NCI-H1417 (cell line): Measurements from ENCODE around the gene SNTG2.

Source experiments
- DNase-seq, 3 experiments: peaks; one replicate each; lab custom pipeline; 2025; lab: John Stamatoyannopoulos, UW

Gene SNTG2

DNA sequence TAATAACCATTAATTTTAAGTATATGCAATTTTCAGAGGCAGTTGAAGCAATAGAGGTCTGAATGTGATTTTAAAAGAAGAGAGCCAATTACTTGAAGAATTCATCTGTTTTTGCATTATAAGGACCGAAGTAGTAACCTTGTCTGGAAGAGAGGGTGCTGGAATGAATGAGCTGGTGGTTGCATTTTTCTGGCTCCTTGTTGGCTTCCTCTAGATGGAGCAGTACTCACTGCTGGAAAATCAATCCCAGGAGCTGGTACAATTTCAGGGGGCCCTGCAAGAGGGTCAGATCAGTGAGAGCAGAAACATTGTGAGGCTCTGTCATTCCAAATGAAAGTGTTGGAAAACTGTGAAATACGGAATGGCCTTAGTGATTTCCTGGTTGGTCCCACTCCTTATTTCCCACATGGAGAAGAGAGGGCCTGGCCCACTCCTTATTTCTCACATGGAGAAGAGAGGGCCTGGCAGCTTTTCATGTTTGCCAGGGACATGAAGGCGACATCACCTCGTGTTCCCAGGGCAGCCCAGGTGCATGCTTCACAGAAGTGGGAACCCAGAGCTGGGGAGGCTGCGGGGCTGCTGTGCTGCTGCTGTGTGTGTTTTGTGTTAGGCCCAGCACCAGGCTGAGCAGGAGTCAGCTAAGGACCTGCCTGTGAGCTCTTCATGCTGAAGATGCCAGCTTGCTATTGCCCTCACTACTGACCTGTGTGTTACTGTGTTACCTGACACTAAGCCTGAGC, 197.4 kb downstream of the SNTG2 start:
- DNase-seq: no peak

DNA sequence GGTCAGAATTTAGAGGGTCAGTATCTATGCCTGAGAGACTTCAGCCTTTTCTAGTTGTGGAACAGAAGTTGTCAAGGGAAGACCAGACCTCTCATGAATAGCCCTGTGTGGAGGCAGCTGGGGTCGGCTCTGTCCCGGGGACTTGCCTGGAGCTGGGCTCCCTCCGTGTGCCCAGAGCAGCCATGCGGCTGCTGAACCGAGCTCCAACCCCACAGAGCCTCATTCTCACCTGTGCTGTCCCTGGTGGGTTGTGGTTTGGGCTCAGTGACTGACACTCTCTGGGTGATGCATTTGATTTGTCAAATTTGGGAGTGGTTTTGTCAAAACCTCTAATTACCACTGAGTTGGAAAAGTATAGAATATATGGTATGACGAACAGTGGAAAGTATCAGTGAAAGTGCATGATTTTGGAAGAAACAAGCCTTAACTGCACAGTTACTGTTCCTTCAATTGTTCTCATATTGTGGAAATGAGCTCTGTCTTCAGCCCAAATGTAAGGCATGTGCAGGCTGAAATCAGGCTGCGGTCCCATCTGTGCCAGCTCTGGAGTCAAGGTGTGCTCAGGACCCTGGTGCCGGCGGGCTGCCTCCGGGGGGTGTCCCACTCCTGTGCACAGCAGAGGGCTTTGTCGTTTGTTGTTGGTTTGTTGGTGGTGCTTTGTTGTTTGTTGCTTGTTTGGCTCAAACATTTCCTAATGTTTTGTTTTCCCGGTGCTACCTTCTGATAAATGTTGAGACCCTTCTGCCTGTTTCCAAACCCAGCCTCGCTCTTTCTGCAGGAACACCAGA, 200.3 kb downstream of the SNTG2 start:
- no peak for DNase-seq

DNA sequence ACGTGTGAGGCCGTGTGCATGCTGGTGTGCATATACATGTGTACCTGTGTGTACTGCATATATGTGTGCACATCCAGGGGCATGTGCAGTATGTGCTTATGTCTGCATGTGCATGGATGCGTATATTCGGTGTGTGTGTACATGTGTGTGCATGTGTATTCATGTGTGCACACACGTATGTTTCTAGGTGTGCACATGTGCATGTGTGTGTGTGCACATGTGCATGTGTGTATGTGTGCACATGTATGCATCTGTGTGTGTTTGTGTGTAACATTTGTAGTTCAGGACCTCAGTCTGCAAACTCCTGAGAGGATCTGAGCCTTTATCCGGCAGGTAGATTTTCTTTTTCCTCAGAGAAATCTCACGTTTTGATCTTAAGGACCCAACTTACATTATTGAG, 201.7 kb downstream of the SNTG2 start:
- no peak for DNase-seq

DNA sequence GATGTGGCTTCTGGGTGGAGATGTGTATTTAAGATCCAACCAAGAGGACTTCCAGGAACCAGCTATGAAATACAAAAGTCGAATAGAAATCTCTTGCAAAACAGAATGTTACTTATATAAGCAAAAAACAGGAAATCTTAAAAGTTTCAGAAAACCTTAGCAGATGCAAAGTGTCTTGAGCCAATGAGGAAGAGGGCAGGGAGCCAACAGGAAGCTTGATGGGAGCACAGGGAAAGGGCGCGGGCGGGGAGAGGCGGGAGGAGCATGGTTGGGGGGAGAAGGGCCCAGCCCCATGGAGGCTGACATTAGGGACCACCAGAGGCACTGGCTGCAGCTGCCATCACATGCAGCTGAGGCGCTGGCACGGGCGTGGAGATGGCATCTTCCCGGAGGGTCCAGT, 203.3 kb downstream of the SNTG2 start:
- no peak for DNase-seq

DNA sequence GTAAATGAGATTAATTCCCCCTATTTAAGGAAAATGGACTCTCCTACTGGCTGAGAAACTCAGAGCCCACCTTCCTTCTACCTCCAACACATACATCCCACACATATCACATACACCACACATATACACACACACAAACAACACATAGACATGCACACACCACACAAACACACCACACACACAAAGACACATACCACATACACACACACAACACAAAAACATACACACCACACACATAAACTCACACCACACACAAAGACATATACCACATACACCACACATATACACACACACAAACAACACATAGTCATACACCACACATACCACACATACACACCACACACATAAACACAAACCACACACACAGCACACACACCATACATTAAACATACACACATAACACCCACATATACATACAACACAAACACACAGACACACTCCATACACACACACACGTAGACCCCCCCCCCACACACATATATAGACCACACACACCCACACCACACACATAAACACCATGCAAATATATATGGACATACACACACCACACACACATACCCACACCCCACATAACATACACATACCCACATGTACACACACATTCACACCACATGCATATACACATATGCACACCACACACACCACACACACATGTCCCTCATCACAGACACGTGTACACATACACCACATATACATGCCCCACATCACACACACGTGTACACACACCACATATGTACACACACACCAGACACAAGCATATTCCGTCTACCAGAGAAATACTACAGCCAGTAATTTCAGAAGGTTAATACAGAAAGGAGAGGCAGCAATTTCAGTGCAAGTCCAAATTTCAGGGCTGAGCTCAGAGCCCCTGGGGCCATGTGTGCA, 204.3 kb downstream of the SNTG2 start:
- DNase-seq: no peak

DNA sequence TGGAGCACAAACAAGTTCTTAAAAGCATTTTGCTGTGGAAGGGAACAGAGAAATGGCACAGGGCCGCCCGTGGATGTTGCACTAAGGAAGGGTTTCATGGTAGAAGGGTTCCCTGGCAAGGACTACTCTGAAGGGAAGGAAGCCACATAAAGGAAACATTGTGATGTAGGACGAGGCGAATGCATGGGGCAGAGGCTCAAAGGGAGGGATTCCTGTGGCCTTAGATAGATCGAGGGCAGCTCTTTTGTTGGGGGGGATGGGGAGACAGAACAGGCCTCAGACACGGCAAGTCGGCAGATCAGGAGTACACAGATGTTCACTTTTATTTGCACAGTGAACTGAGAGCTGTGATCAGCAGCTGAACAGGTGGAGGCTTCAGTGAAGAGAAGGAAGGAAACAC, 205.4 kb downstream of the SNTG2 start:
- no peak for DNase-seq

DNA sequence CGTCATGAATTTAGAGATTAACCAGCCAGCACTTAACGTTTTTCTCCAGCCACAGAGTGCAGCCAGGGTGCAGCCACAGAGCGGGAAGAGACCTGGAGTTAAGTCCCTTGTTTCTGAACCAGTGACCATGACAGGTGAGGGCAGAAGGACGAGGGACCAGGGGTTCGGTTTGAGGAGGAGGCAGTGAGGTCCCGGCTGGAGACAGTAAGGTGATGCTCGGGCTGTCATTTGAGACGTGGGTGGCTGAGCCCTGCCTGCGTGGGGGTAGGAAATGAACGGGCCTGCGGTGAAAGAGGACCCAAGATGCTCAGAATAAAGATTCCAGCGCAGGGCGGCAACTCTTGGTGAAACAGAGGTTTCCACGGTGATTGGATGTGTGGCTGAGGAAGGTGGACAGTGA, 205.9 kb downstream of the SNTG2 start:
- DNase-seq: peak in 1 of 3 experiments; percentile 66

DNA sequence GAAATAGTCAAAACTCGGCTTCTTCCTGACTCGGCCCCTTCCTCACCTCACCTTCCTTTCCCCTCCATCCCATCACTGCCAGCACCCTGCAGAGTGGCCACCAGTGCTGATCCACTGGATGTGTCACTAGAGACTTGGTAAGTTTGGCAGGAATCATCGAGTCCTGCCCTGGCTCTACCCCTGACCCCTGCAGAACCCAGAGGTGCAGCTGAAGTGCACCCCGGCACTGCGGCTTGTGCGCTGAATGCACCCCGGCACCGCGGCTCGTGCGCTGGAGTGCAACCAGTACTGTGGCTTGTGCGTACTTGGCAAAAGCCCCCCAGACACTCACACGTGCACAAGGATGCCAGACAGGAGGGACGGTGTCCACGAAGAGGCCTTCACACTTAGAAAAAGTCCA, 206.5 kb downstream of the SNTG2 start:
- DNase-seq: no peak

DNA sequence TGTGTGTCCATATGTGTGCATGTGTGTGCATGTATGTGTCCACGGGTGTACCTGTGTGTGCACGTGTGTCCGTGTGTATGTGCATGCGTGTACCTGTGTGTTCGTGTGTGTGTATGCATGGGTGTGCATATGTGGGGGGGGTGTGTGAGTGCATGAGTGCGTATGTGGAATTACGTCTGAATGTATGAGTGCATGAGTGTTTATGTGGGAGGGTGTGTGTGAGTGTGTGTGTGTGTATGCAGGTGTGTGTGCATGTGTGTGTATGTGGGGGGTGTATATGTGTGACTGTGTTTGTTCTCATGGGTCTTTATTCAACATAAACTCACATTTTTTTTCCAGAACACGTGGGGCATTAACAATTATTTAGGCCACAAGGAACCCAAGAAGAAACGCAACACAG, 208.4 kb downstream of the SNTG2 start:
- no peak for DNase-seq

DNA sequence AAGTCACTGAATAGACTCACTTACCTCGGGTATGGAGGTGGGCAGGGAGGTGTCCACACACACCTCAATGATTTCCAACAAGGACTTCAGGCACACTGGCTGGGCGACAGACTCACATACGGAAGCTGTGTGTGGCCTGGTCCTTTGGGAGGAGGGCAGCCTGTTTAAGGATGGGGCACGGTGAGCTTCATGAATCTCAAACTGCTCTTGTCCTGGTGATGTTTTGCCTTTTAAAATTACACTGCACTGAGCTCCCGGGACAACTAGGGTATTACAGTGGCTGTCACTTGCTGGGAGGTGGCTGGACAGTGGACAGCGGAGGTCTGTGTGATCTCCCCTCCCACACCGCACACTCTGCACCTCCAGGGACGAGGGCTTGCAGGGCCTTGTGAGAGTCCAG, 211.6 kb downstream of the SNTG2 start:
- no peak for DNase-seq

DNA sequence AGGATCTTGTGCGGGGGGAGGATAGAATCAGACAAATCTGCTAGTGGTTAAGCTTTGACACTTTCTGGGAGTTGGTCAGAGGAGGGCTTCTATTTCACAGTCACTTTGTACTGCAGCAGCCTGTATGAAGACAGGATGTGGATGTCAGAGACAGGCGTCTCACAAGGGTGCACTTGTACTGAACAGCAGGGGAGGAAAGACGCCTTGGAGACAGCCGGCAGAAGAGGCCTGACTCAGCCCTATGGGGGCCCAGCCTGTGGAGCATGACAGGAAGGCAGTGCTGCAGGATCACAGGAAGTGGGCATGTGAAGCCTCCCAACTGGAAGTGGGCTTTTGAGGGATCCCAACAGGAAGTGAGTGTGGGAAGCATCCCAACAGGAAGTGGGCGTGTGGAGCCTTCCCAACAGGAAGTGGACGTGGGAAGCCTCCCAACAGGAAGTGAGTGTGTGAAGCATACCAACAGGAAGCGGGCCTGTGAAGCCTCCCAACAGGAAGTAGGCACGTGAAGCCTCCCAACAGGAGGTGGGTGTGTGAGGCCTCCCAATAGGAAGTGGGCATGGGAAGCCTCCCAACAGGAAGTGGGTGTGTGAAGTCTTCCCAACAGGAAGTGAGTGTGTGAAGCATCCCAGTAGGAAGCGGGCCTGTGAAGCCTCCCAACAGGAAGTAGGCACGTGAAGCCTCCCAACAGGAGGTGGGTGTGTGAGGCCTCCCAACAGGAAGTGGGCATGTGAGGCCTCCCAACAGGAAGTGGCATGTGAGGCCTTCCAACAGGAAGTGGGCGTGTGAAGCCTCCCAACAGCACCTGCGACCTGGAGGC, 212.3 kb downstream of the SNTG2 start:
- DNase-seq: no peak

DNA sequence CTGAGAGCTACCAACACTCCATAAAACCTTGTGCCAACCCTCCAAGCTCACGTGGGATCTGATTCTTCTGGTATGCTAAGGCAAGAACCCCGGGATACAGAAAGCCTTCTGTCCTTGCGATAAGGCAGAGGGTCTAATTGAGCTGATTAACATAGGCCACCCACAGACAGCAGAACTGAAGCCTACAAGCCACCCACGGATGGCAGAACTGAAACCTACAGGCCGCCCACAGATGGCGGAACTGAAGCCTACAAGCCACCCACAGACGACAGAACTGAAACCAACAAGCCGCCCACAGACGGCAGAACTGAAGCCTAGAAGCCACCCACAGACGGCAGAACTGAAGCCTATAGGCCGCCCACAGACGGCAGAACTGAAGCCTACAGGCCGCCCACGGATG, 216.3 kb downstream of the SNTG2 start:
- DNase-seq: no peak

DNA sequence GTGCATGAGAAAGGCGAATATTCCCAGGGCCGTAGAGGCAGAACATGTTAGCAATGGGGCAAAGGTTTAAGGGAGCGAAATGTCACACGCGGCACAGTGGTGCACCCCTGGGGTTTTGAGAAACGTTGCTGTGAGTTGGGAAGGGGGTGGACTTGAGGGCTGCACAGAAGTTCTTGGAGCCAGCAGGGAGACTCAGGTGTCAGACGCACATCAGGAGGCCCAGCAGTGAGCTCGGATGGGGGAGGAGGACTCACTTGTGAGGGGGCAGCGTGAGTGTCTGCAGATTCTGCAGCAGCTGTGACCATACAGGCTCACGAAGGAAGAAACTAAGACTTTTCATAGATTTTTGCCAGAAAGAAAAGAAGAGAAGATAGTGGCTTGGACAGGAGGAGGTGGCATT, 218.2 kb downstream of the SNTG2 start:
- DNase-seq: no peak

DNA sequence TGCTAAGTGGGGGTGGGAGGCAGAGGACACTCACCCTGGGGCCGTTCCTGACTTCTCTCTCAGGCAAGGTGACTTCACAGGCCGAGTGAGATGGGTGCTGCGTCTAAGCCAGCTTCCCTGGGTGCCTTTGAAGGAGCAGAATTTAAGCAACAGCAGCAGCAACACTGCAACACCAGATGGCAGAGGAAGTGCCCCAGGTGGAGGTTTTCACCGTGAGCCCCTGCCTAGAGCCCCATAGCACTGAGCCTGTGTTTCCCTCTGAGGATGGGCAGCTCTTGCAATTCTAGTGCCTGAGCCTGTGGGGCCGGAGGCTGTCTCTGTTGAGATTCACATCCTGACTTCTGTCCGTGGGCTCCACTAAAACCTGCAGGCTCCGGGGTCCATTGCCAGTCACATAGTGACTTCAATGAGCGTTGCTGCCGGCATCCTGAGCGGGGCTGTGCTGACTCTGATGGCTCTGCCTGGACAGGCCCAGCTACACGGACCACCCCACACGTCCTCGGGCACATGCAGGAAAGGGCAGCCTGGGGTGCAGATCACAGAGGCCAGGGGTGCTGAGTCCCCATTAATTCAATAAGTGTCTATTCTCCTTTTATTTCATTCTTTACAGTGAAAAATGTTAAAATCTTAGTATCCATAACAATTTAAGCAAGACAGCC, 218.8 kb downstream of the SNTG2 start:
- DNase-seq: no peak

DNA sequence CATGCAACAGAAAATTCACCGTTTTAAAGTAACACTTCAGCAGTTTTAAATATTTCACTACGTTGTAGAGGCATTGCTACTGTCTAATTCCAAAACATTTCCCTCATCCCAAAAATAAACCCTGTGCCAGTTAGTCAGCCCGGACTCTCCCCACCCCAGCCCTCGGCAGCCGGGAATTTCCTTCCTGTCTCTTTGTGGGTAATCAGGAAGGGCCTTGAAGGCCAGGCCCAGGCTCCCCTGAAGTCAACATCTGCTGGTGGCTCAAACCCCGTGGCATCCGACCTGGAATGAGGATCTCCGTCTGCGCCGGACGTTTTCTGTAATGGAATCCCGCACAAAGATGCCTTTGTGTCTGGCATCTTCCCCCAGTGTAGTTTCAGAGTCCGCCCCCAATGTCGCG, 219.6 kb downstream of the SNTG2 start:
- DNase-seq: no peak

DNA sequence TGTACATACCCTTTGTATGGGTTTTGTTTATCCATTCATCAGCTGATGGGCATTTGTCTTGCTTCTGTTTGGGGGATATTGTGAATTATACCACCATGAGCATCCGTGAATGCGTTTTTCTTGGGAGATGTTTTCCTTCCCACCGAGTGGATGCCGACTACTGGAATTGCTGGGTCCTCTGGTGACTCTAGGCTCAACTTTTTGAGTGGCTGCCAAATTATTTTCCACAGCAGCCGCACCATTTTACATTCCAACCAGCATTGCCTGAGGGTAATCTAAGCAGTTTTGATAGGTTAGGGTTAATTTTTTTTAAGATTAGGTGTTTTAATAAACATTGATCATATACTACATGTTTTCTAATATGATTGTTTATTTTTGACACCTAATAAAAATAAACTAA, 220.1 kb downstream of the SNTG2 start:
- DNase-seq: no peak

DNA sequence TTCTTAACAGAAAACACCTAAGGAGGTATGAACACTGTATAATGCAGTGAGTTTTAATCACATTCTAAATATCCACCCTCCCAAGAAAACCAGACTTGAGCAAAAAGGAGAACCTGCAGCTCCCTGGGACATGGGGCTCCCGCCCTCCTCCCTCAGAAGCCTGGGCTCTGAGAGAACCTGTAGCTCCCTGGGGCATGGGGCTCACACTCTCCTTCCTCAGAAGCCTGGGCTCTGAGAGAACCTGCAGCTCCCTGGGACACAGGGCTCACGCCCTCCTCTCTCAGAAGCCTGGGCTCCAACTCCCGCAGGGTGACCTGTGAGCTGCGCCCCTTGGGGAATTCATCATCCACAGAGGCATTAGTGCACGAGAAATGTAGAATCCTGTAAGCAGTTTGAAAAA, 222.9 kb downstream of the SNTG2 start:
- DNase-seq: no peak

DNA sequence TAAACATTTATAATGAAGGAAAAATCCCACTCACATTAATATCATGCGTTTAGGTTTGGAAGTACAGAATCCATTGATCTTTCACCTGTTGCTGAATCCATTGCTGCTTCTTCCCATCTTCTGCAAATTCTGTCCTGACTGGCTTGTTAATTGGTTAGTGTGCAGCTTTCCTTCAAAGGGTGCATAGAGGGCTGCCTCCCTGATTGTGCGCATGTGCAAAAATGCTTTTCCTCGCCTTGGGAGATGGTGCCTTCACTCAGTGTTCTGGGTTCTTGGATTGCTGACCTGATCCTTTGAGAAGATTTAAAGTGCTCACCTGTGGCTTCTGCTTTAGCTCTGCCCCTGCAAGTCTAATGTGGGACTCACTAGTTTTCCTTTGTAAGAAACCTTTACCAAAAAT, 231.2 kb downstream of the SNTG2 start:
- DNase-seq: no peak

DNA sequence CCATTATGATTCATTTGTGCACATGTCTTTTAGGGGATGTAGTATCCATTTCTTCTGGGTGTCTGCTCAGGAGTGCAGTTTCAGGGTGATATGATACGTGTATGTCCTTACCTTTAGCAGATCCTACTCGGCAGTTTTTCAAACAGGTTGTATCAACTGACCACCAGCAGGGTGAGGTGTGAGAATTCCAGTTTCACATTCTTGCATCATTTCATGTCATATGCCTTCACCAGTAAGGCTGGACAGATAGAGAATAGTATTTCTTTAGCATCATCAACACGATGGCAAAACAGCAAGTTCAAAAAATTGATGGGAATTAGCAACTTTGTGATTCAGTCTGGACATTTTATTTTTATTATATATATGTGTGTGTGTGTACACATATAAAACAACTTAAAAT, 232.7 kb downstream of the SNTG2 start:
- DNase-seq: no peak

DNA sequence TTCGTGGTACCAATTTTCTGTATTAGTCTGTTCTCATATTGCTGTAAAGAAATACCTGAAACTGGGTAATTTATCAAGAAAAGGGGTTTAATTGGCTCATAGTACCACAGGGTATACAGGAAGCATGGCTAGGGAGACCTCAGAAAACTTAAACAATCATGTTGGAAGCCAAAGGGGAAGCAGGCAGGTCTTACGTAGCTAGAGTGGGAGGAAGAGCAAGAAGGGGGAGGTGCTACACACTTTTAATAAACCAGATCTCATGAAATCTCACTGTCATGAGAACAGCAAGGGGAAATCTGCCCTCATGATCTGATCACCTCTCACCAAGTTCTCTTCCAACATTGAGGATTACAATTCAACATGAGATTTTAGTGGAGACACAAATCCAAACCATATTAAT, 235.8 kb downstream of the SNTG2 start:
- no peak for DNase-seq

DNA sequence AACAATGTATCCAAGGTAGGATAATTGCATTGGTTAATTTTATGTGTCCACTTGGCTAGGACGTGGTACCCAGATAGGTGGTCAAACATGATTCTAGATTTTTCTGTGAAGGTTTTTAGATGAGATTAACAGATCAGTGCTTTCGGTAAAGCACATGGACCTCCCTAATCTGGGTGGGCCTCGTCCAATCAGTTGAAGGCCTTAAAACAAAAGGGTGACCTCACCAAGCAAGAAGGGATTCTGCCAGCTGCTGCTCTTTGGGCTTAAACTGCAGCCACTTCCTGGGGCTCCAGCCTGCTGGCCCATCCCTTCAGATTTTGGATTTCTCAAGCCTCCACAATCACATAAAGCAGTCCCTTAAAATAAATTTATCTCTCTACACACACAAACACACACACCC, 236.5 kb downstream of the SNTG2 start:
- peak in 1 of 3 experiments; percentile 66 for DNase-seq
